HG02840 (cell line): ENCODE results near the gene LPCAT2.

Source experiments
- ATAC-seq: cut with Tn5 transposase; IDR thresholded peaks from one replicate; pipeline ENCODE4 v1.9.1; 2021; ENCODE audit warnings: mild to moderate bottlenecking, moderate library complexity, moderate number of reproducible peaks; ENCODE audit not compliant: unreplicated experiment, low FRiP score

Gene LPCAT2, protein sequence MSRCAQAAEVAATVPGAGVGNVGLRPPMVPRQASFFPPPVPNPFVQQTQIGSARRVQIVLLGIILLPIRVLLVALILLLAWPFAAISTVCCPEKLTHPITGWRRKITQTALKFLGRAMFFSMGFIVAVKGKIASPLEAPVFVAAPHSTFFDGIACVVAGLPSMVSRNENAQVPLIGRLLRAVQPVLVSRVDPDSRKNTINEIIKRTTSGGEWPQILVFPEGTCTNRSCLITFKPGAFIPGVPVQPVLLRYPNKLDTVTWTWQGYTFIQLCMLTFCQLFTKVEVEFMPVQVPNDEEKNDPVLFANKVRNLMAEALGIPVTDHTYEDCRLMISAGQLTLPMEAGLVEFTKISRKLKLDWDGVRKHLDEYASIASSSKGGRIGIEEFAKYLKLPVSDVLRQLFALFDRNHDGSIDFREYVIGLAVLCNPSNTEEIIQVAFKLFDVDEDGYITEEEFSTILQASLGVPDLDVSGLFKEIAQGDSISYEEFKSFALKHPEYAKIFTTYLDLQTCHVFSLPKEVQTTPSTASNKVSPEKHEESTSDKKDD

DNA sequence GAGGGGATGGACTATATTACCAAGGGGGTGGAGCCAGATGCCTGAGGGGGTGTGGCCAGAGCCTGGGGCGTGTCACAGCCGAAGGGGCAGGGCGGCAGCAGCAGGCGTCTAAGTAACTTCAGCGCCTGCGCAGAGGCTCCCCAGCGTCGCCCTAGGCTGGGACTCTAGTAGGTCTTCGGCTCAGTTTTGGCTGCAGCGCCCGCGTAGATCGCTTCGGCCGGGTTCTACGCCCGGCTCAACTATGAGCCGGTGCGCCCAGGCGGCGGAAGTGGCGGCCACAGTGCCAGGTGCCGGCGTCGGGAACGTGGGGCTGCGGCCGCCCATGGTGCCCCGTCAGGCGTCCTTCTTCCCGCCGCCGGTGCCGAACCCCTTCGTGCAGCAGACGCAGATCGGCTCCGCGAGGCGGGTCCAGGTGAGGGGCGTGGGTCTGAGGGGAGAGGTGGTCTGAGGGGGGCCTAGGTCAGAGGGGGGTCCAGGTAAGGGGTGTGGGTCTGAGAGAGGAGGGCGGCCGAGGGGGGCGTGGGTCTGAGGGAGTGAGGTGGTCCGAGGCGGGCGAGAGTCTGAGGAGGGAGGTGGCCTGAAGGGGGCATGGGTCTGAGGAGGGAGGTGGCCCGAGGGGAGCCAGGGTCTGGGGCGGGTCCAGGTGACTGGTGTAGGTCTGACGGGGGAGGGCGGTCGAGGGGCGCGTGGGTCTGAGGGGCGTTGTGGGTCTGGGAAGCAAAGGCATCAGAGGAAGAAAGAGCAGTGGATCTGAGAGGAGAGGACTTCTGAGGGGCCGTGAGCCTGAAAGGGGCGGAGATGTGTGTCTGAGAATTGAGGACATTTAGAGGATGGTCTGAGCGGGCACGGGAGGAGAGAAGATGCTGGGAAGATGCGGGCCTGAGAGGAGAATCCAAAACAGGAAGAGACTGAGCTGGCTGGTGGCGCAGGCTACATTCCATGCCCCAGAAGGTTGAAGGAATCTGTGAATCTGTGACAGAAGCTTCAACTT is at the start of gene LPCAT2:
Gene LPCAT2, plus strand, starts transcription at position 132 of the 991 bp plus-strand sequence. Its CDS starts 110 bp downstream, at position 242.
- ATAC-seq = no peak

DNA sequence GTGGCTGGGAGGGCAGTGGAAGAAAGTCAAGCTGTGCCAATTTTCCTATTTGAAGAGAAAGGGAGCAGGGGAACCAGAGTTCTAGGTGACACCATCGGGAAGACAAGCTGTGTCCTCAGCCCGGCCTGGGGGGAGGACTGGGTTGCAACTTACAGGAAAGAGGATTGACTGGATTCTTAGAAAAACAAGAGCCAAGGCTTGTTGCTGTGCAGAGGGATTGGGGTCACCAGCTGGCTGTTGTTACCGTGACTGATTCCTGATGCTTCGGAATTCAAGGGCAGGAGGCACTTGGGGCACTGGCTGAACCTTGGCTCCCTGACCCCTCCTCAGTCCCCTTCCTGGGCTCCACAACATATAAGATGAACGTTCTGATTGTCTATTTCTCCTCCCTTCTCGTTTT is 46.6 kb upstream of the LPCAT2 start:
- ATAC-seq = no peak

- no peak for ATAC-seq
These were observed 44.5 kb upstream of the LPCAT2 start for GRCh38 chr16:55464375-55464774.

DNA sequence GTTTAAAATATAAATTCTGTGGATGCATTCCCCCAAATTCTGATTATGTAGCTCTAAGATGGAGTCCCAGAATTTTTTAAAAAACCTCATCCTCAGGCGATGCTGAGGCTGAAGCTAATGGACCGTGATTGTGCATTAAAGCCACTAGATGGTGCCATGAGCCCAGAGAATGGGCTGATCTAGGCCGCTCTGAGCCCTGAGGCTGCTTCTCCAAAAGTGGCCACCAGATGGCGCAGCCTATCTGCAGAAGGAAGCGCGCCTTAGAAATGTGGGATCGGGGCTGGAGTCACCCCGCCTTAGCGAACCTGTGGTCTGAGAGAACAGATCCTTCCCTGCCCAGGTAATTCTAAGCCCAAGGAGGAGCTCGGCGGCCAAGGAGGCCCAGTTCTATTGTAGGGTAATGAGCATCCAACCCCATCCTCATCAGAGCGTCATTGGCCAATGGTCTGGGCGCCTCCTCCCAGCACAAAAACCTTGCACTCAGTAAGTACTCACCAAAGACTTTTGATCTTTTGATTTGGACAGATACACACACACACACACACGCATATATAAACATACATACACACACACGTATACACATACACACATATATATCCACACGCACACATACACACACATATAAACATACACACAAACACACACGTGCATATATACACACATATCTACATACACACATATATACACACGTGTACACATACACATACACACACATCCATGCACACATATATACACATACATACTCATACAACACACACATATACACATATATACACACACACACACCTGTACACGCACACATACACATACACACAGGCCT is 43.6 kb upstream of the LPCAT2 start:
- ATAC-seq = peak; percentile 85

- no peak for ATAC-seq
These were observed 42.7 kb upstream of the LPCAT2 start for GRCh38 chr16:55466209-55466608.

GRCh38 chr16:55467898-55468297 is 41.0 kb upstream of the LPCAT2 start:
- ATAC-seq = no peak

DNA sequence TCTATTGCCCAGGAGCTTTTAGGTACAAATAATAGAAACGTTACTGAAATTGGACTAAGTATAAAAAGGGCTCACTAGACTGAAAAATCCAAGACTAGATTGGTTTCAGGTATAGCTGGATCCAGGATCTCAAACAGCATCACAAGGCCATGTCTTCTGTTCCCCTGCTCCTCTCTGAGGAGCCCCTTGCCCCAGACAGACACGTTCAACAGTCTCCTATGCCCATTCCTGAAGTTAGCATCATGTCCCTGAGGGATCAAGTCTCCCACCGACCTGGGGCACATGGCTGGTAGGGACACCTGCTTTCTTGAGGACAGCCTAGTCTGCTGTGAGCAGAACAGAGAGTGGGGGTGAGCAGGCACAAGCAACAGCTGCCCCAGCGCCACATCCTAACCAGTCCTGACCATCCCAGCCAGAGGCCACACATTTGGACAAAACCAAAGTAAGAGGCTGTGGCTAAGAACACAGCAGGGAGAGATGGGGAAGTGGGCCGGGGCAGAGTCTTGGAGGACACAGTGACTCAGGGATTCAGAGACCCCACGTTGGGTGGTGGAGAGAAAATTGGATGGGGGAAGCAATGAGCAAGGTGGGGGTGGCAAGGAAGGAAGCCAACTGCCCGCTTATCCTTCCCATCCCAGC is 40.4 kb upstream of the LPCAT2 start:
- no peak for ATAC-seq

GRCh38 chr16:55469821-55470532 is 38.9 kb upstream of the LPCAT2 start:
- no peak for ATAC-seq

- no peak for ATAC-seq
These were observed 38.1 kb upstream of the LPCAT2 start for GRCh38 chr16:55470533-55471371.

DNA sequence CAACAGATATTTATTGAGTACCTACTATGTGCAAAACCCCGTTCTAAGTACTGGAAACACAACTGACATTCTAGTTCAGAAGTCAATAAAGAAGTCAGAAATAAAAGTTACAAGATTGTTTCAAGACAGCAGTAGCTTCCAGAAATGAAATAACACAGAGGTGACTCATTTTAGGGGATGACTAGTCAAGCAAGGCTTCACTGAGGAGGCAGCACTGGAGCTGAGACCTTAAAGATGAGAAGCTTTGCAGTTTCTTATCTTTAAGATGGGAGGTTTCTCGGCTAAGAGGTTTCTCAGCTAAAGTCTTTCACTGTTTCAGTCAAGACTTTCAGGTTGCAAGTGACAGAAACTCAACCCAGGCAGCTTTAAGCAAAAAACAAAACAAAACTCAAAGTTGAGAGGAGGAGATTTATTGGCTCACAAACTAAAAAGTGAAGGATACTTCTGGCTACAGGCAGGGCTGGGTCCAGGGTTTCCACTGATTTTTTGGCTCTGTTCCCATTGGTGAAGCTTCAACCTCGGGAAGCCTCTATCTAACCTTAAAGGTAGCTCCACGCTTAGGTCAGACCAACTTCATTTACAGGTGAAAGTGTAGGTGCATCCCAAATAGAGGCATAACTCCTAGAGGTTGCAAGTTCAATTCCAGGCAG is 37.3 kb upstream of the LPCAT2 start:
- ATAC-seq = no peak

GRCh38 chr16:55473587-55473986 is 35.3 kb upstream of the LPCAT2 start:
- no peak for ATAC-seq

DNA sequence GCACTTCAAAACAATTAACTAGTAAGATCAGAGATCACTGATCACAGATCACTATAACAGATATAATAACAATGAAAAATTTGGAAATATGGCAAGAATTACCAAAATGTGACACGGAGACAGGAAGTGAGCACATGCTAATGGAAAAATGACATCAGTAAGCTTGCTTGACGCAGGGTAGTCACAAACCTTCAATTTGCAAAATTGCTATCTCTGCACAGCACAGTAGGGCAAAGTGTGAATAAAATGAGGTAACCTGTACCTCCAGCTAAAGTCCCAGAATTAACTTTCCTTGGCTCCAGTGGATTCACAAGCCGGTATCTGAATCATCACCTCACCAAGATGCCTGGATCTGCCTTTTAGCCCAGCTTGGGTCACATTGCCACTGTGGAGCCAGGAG is 34.1 kb upstream of the LPCAT2 start:
- no peak for ATAC-seq

GRCh38 chr16:55475919-55476318 is 33.0 kb upstream of the LPCAT2 start:
- no peak for ATAC-seq

DNA sequence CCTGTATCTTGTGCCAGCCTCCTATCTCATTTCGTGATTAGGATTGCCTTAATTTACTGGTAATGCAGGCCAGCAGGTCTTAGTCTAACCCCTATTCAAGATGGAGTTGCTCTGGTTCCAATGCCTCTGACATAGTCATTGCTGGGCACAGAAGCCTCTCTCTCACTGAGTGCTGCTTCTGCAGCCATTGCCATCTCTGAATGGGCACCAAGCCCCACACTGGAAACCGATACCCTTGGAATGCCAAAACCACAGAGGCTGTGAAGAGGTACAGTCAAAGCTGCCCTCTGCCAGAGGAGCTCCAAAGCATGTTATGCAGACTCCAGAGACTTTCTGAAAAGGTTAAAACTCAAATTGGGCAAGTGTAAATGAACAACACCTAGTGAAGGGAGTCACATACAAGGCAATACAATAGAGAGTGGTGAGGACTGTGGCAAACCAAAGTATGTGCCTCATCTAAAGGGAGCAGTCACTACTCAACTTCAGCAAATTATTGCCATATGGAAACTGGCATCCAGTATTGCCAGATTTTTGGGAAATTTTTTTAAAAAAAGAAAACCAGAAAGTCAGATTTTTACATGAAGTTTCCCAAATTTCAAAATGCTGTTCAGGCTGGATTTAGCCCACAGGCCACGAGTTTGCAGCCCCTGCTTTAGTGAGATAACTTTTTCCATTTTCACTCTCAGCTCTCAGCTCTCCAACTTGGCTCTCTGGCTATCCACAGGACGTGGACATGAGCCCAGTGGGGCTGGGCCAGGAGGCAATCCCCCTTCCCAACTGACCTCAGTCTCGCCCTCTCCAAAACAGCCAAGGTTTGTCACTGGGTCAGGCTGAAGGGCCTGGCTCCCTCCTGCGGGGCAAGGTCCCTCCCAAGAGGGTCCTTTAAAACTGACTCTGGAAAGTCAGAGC is 32.0 kb upstream of the LPCAT2 start:
- ATAC-seq = no peak

DNA sequence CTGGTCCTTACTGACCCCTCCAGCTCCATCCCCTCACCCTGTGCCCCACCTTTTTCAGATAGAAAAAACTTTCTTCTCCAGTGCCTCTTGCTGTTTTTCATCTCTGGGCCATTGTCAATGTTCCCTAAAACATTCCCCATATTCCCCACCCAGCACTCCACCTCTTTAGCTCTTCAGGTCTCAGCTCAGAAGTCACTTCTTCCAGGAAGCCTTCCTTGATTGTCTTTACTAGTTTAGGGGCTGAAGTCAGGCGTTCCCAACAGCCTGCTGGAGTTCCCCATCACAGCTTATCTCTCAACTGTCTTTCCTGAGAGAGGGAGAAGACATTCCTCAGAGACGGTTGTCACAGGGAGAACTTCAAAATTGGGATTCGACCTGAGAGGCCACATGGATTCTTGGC is 31.1 kb upstream of the LPCAT2 start:
- no peak for ATAC-seq

- no peak for ATAC-seq
These were observed 29.9 kb upstream of the LPCAT2 start, which contains the start of gene MMP2 for GRCh38 chr16:55478827-55479429. Gene MMP2, plus strand, starts transcription at chr16:55479198. Its CDS starts 282 bp downstream, at chr16:55479480.
